HepG2 (cell line): Measurements from ENCODE around the gene RBM12. TPM values are rescaled to one million over a fixed set of nuclear protein-coding genes. Genes with fewer than 3 reads are reported as not detected.

Experiments
- CENPT ChIP-seq: sonication (generic); formaldehyde crosslinking; IDR thresholded peaks from 2 replicates; pipeline ENCODE4 v1.8.0; 2022; ENCODE audit warnings: low read depth, mild to moderate bottlenecking, moderate library complexity, missing genetic modification reagents
- CREM ChIP-seq, 2 experiments: sonication (generic) in 1 of 2; formaldehyde crosslinking in 1 of 2; IDR thresholded peaks; 2 replicates each; pipeline versions ENCODE4 v1.4.0 to v1.6.1; 2016 to 2020; ENCODE audit warnings: antibody characterized with exemption in 1 of 2, mild to moderate bottlenecking in 1 of 2, missing genetic modification reagents in 1 of 2
- ELF4 ChIP-seq: sonication (generic); formaldehyde crosslinking; IDR thresholded peaks from 2 replicates; pipeline ENCODE4 v1.5.0; 2020; ENCODE audit warnings: missing genetic modification reagents, mild to moderate bottlenecking, moderate library complexity, borderline replicate concordance
- FOXO1 ChIP-seq: sonication (generic); formaldehyde crosslinking; IDR thresholded peaks from 2 replicates; pipeline ENCODE4 v1.4.0; 2020; ENCODE audit warnings: missing genetic modification reagents
- HNRNPUL1 ChIP-seq: fragments of 200-400 bp; formaldehyde crosslinking; IDR thresholded peaks from 2 replicates; pipeline ENCODE4 v1.6.1; 2017; ENCODE audit warnings: low read depth, mild to moderate bottlenecking, low read length, moderate library complexity
- IRF2 ChIP-seq: IDR thresholded peaks from 2 replicates; pipeline ENCODE4 v1.6.1; 2018; ENCODE audit warnings: missing genetic modification reagents, missing compliant biosample characterization
- NFE2 ChIP-seq: sonication (generic); formaldehyde crosslinking; IDR thresholded peaks from 2 replicates; pipeline ENCODE4 v1.4.0; 2020; ENCODE audit warnings: missing genetic modification reagents
- ONECUT2 ChIP-seq: sonication (generic); formaldehyde crosslinking; IDR thresholded peaks from 2 replicates; pipeline ENCODE4 v1.4.0; 2020; ENCODE audit warnings: missing genetic modification reagents
- SMARCC2 ChIP-seq: fragments of 450-650 bp; IDR thresholded peaks from 2 replicates; pipeline ENCODE4 v1.6.1; 2017; ENCODE audit warnings: antibody characterized with exemption, mild to moderate bottlenecking
- SRSF4 ChIP-seq: fragments of 200-400 bp; formaldehyde crosslinking; IDR thresholded peaks from one replicate; pipeline ENCODE4 v1.6.1; 2018; ENCODE audit warnings: mild to moderate bottlenecking, low read depth, low read length, moderate library complexity; ENCODE audit not compliant: poor library complexity, severe bottlenecking
- ZNF225 ChIP-seq: sonication (generic); formaldehyde crosslinking; IDR thresholded peaks from 2 replicates; pipeline ENCODE4 v1.4.0; 2020; ENCODE audit warnings: mild to moderate bottlenecking, missing genetic modification reagents
- ZNF24 ChIP-seq: fragments of 450-650 bp; IDR thresholded peaks from 2 replicates; pipeline ENCODE4 v1.6.1; 2017; ENCODE audit warnings: antibody characterized with exemption, mild to moderate bottlenecking
- ZNF589 ChIP-seq: sonication (generic); formaldehyde crosslinking; conservative IDR thresholded peaks from 2 replicates; pipeline ENCODE4 v1.8.0; 2022; ENCODE audit warnings: mild to moderate bottlenecking, moderate library complexity, missing genetic modification reagents
- ZNF749 ChIP-seq: sonication (generic); formaldehyde crosslinking; IDR thresholded peaks from 2 replicates; pipeline ENCODE4 v1.8.0; 2022; ENCODE audit warnings: mild to moderate bottlenecking, missing genetic modification reagents, moderate library complexity, borderline replicate concordance
- ZNF878 ChIP-seq: sonication (generic); formaldehyde crosslinking; IDR thresholded peaks from 2 replicates; pipeline ENCODE4 v1.8.1; 2023; ENCODE audit warnings: mild to moderate bottlenecking, missing genetic modification reagents, moderate library complexity
- polyA plus RNA-seq, 8 experiments: library from polyadenylated mRNA; depleted of rRNA in 3 of 8; stranded (reverse) in 7 of 8; unstranded in 1 of 8; fragments of >200 nt; fragmentation: Illumina TruSeq in 4 of 8; extraction: Trizol in 4 of 8; gene quantifications; 2 replicates each; pipeline versions ENCODE4 v1.2.1 to v1.2.3, GENCODE V29; 2011 to 2016; ENCODE audit warnings: low read depth in 4 of 8, missing spikeins in 1 of 8, mixed read lengths in 1 of 8; ENCODE audit not compliant: insufficient read depth in 1 of 8
- total RNA-seq, 5 experiments: library from RNA; depleted of rRNA; stranded (reverse); fragments of >200 nt; fragmentation: Illumina TruSeq; extraction: Trizol; gene quantifications; 2 replicates each; pipeline ENCODE4 v1.2.3, GENCODE V29; 2016; ENCODE audit warnings: low read depth in 1 of 5
- TF ChIP-seq, protein P1 (sequence below): sonication (generic); formaldehyde crosslinking; IDR thresholded peaks from 2 replicates; pipeline ENCODE4 v1.8.0; 2022; ENCODE audit warnings: mild to moderate bottlenecking, missing genetic modification reagents; ENCODE audit not compliant: insufficient replicate concordance
- TF ChIP-seq, protein P2 (sequence below): sonication (generic); formaldehyde crosslinking; IDR thresholded peaks from 2 replicates; pipeline ENCODE4 v1.4.0; 2020; ENCODE audit warnings: mild to moderate bottlenecking, low read depth, missing genetic modification reagents
- TF ChIP-seq, protein P3 (sequence below): sonication (generic); formaldehyde crosslinking; IDR thresholded peaks from 2 replicates; pipeline ENCODE4 v1.5.0; 2020; ENCODE audit warnings: mild to moderate bottlenecking, missing genetic modification reagents
- TF ChIP-seq, protein P4 (sequence below): sonication (generic); formaldehyde crosslinking; IDR thresholded peaks from 2 replicates; pipeline ENCODE4 v1.5.1; 2020; ENCODE audit warnings: missing genetic modification reagents, mild to moderate bottlenecking, borderline replicate concordance
- TF ChIP-seq, protein P5 (sequence below): sonication (generic); formaldehyde crosslinking; IDR thresholded peaks from 2 replicates; pipeline ENCODE4 v1.8.0; 2022; ENCODE audit warnings: missing genetic modification reagents, mild to moderate bottlenecking, borderline replicate concordance

The RBM12 gene
- total and polyA plus RNA-seq, 2 of the 13 experiments (the other 11 are each of a cell fraction or from before 2014, with no cell fraction given), result 97.9 to 104 TPM

DNA sequence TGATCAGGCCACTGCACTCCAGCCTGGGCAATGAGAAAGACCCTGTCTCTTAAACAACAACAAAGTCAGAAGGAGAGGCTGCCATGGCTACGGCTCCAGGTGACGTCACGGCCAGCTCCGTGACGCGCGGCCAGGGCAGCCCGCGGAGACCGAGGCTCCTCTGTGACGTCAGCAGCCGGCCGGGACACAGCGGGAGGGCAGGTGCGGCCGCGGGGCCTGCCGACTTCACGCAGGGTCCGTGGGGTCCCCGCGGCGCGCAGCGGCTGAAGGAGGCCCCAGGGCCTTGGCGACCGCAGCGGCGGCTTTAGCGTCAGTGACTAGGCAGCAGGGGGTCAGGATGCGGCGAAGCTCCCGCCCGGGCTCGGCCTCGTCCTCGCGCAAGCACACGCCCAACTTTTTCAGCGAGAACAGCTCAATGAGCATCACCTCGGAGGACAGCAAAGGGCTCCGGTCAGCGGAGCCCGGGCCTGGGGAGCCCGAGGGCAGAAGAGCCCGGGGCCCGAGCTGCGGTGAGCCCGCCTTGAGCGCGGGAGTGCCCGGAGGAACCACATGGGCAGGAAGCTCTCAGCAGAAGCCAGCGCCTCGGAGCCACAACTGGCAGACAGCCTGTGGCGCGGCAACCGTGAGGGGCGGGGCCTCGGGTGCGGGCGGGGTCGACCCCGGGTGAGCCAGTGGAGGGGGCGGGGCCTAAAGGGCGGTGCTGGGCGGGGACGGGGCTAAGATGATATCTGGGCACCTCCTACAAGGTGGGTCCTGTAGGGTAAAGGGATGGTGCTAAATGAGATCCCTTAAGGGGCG is 48.8 kb downstream of the RBM12 start, which contains the start of gene SPAG4 (continued):
- TF ChIP-seq SRSF4, result no peak
- TF ChIP-seq IRF2 (CRISPR knock-in tag), result 0 out of 2 replicates have a peak, but pooled peaks have one; percentile 19
- TF ChIP-seq ZNF589 (CRISPR knock-in tag), result peak; percentile 99
- peak; percentile 90 for TF ChIP-seq CREM (IDR thresholded peaks at IDR 0.05)
- TF ChIP-seq CREM (CRISPR knock-in tag; IDR thresholded peaks at IDR 0.05), result peak; percentile 77
- TF ChIP-seq, protein P1, sequence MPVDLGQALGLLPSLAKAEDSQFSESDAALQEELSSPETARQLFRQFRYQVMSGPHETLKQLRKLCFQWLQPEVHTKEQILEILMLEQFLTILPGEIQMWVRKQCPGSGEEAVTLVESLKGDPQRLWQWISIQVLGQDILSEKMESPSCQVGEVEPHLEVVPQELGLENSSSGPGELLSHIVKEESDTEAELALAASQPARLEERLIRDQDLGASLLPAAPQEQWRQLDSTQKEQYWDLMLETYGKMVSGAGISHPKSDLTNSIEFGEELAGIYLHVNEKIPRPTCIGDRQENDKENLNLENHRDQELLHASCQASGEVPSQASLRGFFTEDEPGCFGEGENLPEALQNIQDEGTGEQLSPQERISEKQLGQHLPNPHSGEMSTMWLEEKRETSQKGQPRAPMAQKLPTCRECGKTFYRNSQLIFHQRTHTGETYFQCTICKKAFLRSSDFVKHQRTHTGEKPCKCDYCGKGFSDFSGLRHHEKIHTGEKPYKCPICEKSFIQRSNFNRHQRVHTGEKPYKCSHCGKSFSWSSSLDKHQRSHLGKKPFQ (CRISPR knock-in tag), result peak; percentile 99
- peak; percentile 97; the same call in 1 of the 2 replicates for TF ChIP-seq ZNF749
- no peak; the same call in 1 of the 2 replicates for TF ChIP-seq NFE2 (CRISPR knock-in tag)
- TF ChIP-seq ZNF24, result peak; percentile 72
- TF ChIP-seq ONECUT2 (CRISPR knock-in tag), result peak; percentile 72; the same call in 1 of the 2 replicates
- TF ChIP-seq, protein P2, sequence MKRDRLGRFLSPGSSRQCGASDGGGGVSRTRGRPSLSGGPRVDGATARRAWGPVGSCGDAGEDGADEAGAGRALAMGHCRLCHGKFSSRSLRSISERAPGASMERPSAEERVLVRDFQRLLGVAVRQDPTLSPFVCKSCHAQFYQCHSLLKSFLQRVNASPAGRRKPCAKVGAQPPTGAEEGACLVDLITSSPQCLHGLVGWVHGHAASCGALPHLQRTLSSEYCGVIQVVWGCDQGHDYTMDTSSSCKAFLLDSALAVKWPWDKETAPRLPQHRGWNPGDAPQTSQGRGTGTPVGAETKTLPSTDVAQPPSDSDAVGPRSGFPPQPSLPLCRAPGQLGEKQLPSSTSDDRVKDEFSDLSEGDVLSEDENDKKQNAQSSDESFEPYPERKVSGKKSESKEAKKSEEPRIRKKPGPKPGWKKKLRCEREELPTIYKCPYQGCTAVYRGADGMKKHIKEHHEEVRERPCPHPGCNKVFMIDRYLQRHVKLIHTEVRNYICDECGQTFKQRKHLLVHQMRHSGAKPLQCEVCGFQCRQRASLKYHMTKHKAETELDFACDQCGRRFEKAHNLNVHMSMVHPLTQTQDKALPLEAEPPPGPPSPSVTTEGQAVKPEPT, result 0 out of 2 replicates have a peak, but pooled peaks have one; percentile 94
- TF ChIP-seq CENPT, result peak; percentile 93
- TF ChIP-seq, protein P3, sequence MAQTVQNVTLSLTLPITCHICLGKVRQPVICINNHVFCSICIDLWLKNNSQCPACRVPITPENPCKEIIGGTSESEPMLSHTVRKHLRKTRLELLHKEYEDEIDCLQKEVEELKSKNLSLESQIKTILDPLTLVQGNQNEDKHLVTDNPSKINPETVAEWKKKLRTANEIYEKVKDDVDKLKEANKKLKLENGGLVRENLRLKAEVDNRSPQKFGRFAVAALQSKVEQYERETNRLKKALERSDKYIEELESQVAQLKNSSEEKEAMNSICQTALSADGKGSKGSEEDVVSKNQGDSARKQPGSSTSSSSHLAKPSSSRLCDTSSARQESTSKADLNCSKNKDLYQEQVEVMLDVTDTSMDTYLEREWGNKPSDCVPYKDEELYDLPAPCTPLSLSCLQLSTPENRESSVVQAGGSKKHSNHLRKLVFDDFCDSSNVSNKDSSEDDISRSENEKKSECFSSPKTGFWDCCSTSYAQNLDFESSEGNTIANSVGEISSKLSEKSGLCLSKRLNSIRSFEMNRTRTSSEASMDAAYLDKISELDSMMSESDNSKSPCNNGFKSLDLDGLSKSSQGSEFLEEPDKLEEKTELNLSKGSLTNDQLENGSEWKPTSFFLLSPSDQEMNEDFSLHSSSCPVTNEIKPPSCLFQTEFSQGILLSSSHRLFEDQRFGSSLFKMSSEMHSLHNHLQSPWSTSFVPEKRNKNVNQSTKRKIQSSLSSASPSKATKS (CRISPR knock-in tag), result peak; percentile 90; the same call in 1 of the 2 replicates
- peak; percentile 99 for TF ChIP-seq ZNF878 (CRISPR knock-in tag)
- TF ChIP-seq ELF4 (CRISPR knock-in tag), result peak; percentile 62; the same call in 1 of the 2 replicates
- TF ChIP-seq SMARCC2, result no peak
- TF ChIP-seq, protein P4, sequence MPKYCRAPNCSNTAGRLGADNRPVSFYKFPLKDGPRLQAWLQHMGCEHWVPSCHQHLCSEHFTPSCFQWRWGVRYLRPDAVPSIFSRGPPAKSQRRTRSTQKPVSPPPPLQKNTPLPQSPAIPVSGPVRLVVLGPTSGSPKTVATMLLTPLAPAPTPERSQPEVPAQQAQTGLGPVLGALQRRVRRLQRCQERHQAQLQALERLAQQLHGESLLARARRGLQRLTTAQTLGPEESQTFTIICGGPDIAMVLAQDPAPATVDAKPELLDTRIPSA (CRISPR knock-in tag), result peak; percentile 95
- TF ChIP-seq, protein P5, sequence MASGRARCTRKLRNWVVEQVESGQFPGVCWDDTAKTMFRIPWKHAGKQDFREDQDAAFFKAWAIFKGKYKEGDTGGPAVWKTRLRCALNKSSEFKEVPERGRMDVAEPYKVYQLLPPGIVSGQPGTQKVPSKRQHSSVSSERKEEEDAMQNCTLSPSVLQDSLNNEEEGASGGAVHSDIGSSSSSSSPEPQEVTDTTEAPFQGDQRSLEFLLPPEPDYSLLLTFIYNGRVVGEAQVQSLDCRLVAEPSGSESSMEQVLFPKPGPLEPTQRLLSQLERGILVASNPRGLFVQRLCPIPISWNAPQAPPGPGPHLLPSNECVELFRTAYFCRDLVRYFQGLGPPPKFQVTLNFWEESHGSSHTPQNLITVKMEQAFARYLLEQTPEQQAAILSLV (CRISPR knock-in tag), result peak; percentile 99
- TF ChIP-seq FOXO1 (CRISPR knock-in tag), result peak; percentile 62; the same call in 1 of the 2 replicates
- TF ChIP-seq ZNF225 (CRISPR knock-in tag), result peak; percentile 96
- TF ChIP-seq HNRNPUL1, result peak; percentile 68; the same call in 1 of the 2 replicates
